ENCODE results near the gene PLCXD1.

- TF ChIP-seq CTCF (IDR thresholded peaks at IDR 0.05): no peak
- no peak for TF ChIP-seq POLR2A (IDR thresholded peaks at IDR 0.05)
- TF ChIP-seq POLR2AphosphoS5 (IDR thresholded peaks at IDR 0.05): no peak
Observed at GRCh38 chrX:312621-313331, 31.6 kb downstream of the PLCXD1 start.
